ENCODE measurements around the gene RPP38. TPM values are rescaled to one million over a fixed set of nuclear protein-coding genes. Genes with fewer than 3 reads are reported as not detected.

The RPP38 gene
- total and polyA plus RNA-seq, 2 of the 8 experiments (the other 6 are each of a cell fraction or from before 2014, with no cell fraction given): 20.8 to 23.3 TPM

- TF ChIP-seq CHD7 (IDR thresholded peaks at IDR 0.05; ENCODE audit: insufficient replicate concordance, low read length) (no peak), YY1 (IDR thresholded peaks at IDR 0.05; ENCODE audit: low read depth, low read length) (no peak), TBP (IDR thresholded peaks at IDR 0.05; ENCODE audit: low read depth, low read length) (no peak), CHD1 (IDR thresholded peaks at IDR 0.05; ENCODE audit: low read depth, low read length) (no peak), E2F6 (IDR thresholded peaks at IDR 0.05) (no peak), SP1 (IDR thresholded peaks at IDR 0.05; ENCODE audit: low read depth, low read length) (no peak), KDM4A (IDR thresholded peaks at IDR 0.05; ENCODE audit: low read depth, low read length, severe bottlenecking) (no peak), ATF3 (IDR thresholded peaks at IDR 0.05; ENCODE audit: insufficient read depth, low read depth, low read length) (no peak), RFX5 (IDR thresholded peaks at IDR 0.05; ENCODE audit: borderline replicate concordance, low read depth, low read length) (no peak), CHD2 (IDR thresholded peaks at IDR 0.05; ENCODE audit: low read length) (no peak), TAF1 (IDR thresholded peaks at IDR 0.05; ENCODE audit: low read depth, low read length) (no peak)
Measured at GRCh38 chr10:15122477-15123030, 25.4 kb downstream of the RPP38 start (continued).
